GM11168 (cell line): ENCODE data around the gene TCHP.

Source experiments
- in situ Hi-C: fragments of 300-500 bp; cut with MboI; formaldehyde crosslinking; loops from one replicate; pipeline ENCODE4 v1.12.0; 2022; ENCODE audit warnings: low sequenced_read_pairs; ENCODE audit not compliant: unreplicated experiment

The TCHP gene

DNA sequence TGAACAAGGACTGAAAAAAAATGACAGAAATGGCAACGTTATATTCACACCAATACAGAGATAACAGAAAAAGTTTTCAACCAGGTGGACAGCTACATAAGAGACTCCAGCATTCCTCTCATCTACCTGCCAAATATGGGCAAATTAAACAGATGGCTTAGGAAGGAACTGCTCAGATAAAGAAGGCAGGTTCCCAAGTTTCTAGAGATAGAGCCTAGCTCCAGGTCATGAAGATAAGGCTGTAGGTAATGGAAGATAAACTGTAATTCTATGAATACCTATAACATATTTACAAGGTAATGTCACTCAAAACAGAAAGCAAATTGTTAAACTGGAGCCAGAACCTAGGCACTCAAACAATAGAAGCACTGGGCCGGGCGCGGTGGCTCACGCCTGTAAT is 53.6 kb downstream of the TCHP start:
- in situ Hi-C loops, result no loop called here

DNA sequence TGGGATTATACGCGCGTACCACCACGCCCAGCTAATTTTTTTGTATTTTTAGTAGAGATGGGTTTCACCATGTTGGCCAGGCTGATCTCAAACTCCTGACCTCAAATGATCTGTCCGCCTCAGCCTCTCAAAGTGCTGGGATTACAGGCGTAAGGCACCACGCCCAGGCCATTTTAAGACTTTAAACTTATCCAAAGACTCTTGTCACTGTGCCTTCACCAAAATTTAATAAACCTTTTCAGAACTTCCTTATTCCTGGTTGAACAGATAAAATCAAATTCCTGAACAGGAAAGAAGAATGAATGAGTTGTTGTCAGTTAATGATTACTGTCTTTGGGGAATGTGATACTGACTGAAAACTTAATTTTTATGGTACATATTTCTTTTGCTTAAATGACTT is 58.3 kb downstream of the TCHP start:
- in situ Hi-C loops, result no loop called here

DNA sequence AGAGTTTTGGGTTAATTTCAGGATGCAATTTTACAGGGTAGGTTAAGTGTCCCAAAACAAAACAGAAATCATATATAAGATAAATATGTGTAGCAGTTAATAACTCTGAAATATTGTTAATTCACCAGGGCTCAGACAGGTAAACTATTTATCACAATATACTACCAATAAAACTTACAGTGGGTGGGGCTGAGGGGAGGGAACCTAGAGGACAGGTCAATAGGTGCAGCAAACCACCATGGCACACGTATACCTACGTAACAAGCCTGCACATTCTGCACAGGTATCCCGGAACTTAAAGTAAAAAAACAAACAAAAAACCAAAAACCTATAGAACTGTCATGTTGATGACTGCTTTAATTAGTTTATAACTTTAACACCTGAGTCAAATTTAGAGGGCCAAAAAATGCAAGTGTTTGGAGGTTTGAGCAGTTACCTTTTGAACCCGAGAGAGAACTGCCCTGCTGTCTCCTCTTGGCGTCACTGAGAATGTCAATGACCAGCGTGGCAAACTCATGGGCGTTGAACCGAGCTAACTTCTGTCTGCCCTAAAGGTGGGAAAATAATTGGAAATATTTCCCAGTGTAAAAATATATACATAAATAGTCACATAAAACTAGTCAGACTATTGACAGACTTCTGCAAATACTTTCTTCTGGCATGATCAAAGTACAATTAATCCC is 59.5 kb downstream of the TCHP start:
- in situ Hi-C loops, result no loop called here

- in situ Hi-C loops, result no loop called here
Observed at GRCh38 chr12:109961201-109961600, 61.1 kb downstream of the TCHP start.

DNA sequence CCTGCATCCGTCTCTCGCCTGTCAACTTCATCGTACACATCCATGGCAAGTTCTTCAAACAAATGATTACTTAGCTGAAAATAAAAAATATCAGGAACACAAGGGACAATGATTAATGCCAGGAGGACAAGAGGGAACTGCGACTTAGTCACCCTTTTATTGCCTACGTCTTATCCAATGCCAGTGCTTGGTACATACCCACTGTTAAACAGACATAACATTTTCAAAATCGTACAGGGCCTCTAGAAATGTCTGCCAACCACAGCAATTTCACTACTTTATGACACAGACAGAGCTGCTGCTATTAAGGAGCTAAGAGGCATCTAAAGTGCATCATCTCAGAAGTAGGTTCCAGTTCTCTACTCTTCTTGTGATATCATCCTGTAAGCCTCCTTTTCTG is 61.5 kb downstream of the TCHP start:
- in situ Hi-C loops, result no loop called here

- in situ Hi-C loops, result no loop called here
Observed at GRCh38 chr12:109962398-109962797, 62.3 kb downstream of the TCHP start.

DNA sequence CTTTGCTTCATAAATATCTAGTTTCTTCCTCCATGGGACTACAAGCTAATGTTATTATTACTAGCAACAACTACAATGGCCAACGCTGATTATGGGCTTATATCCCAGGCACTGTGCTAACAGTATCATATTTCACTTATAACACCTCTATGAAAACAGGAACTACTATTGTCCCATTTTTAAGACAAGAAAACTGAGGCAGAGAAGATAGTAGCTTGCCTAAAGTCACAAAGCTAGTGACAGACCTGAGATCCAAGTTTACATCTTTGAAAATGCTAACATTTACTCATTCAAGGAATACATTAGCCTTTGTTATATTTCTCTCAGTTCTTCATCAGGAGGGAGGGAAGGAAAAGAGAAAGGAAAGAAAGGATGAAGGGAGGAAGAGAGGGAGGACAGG is 63.3 kb downstream of the TCHP start:
- in situ Hi-C loops, result no loop called here

GRCh38 chr12:109963743-109964429 is 63.8 kb downstream of the TCHP start:
- in situ Hi-C loops, result no loop called here

GRCh38 chr12:109966546-109966945 is 66.5 kb downstream of the TCHP start:
- in situ Hi-C loops, result no loop called here

- in situ Hi-C loops, result no loop called here
Observed at GRCh38 chr12:109967383-109968031, 67.4 kb downstream of the TCHP start.
